HG02798 (cell line): ENCODE data around the gene CYBC1.

Experiments
- ATAC-seq: cut with Tn5 transposase; IDR thresholded peaks from one replicate; pipeline ENCODE4 v1.9.1; 2021; ENCODE audit warnings: mild to moderate bottlenecking; ENCODE audit not compliant: unreplicated experiment, poor library complexity

Gene CYBC1

DNA sequence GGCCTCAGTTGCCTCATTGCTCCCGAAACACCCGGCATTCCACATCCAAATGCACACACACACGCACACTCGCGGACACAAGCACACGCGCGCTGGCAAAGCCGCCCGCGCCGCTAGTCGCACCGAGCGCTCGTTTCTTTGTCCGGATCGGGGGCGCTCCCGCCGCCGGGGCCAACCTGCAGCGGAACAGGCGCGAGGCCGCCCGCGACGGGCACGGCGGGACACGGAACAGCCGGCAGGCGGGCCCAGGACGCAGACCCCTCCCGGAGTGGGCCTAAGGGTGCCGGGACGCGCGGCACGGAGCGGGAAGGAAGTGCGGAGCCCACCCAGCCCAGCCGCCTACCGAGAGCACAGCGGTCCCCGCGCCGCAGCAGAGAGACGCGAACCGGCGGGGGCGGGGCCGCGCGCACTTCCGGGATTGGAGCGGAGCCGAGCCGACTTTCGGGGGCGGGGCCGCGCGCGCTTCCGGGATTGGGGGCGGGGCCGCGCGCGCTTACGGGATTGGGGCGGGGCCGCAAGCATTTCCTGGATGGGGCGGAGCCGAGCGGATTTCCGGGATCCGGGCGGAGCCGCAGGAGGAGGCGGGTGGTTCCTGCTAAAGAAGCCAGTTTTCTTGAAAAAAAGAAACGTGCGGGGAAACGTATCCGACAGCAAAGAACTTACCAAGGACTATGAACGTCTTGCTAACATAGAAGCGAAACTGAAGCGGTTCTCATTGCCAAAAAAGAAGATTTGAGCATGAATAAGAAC lies at the start of gene CYBC1:
Gene CYBC1 (minus strand): TSS at position 396 of the 750 bp plus-strand sequence. CDS start 1,498 bp downstream, outside the sequence.
- ATAC-seq = peak; percentile 83

DNA sequence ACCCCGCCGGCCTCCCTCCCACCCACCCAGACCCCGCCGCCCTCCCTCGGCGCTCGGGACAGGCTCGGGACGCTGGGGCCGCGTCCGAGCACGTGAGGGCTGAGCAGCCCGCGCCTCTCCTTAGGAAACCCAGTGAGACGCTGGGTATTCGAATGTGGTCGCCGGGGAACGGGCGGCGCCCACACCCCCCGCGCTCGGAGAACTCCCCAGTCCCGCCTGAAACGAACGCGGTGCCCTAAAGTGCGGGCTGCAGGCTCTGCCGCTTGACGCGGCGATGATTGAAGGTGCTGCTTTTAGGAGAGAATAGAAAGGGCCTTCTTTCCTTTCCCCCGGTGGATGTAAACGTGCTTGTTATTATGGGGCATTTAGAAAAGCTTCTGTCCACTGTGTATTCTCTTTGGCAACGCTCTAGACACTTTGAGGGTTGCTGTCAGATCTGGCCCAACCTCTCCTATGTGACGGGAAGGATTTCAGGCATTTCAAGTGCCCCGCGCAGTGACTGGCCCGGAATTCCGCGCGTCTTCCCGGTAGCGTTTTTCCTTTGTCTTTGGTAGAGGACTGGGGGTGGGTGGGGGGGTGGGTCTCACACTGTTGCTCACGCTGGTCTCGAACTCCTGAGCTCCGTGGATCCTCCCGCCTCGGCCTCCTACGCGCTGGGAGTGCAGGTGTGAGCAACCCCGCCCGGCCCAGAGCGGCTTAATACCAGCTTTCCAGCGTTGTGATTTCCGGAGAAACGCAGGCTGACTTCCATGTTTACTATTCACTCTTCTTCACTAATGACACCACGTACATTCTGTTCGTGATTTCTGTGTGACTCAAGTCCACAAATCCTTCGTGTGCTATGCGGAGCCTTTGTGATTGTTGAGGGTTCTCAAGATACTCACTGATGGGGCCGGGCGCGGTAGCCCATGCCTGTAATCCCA lies 47.2 kb upstream of the CYBC1 start:
- peak; percentile 4 for ATAC-seq

DNA sequence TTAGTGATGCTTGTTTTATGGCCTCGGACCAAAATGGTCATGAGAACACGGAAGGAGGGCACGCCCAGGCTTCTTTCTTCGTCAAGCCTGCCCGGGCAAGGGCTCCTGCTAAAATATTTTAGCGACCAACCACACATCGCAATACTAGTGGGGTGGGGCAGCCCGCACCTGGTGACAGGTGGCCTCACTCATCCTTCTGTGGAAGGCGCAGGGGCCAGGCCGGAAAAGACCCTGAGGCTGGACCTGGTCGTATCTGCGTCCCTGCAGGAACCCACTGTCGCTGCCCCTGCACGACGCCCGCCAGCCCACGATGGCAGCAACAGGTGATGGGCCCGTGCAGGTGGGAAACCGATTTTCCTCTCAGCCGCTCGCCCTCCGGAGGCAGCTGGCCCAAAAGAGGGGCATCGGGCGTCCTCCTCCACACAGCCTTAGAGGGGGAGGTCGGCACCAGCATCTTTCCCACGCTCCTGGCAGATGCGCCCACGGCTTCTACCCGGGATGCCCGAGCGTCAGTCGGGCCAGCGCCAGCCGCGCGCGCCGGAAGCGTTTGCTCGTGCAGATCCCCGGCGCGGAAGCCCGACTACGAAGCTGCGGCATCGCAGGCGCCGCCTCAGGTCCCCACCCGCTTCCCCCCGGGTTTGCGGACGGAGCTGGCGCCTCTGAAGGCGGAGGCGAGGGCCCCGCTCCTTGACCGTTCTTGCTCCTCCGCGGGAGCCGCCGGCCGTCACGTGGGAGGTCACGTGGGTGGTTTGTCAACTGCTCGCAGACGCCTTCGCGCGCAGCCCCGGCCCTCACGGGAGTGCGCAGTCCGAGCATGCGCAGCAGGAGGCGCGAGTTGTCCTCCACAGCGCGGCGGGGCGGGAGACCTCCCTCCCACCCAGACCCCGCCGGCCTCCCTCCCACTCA lies 46.2 kb upstream of the CYBC1 start:
- ATAC-seq = peak; percentile 72

DNA sequence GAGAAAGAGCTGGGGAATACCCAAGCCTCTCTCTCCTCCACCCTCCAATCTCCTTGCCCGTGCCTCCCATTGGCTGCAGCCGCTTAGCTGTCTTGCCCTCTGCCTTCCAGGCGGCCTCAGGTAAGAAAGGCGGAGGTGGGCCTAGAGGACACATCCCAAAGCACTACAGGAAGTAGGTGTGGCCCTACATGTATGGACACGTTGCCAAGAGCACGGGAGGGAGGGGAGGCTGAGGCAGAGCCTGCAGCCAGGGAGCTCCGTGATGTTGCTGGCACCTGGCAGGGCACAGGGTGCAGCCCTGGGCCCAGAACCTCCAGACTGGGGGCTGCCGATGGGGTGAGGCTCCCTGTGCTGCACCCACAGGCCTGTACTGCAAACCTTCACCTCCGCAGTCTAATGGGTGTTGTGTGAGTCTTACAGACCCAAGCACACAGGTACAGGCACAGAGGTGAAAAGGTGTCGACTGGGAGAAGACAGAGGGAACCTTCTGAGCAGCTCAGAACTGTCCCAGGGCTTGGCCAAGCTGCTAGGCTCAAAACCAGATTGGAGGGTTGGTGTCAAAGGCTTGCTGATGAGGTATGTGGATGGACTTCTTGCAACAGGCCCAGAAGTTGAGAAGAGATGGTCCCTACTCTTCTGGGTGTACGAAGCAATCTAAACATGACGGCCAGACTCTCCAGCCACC lies 45.4 kb upstream of the CYBC1 start:
- ATAC-seq = no peak

DNA sequence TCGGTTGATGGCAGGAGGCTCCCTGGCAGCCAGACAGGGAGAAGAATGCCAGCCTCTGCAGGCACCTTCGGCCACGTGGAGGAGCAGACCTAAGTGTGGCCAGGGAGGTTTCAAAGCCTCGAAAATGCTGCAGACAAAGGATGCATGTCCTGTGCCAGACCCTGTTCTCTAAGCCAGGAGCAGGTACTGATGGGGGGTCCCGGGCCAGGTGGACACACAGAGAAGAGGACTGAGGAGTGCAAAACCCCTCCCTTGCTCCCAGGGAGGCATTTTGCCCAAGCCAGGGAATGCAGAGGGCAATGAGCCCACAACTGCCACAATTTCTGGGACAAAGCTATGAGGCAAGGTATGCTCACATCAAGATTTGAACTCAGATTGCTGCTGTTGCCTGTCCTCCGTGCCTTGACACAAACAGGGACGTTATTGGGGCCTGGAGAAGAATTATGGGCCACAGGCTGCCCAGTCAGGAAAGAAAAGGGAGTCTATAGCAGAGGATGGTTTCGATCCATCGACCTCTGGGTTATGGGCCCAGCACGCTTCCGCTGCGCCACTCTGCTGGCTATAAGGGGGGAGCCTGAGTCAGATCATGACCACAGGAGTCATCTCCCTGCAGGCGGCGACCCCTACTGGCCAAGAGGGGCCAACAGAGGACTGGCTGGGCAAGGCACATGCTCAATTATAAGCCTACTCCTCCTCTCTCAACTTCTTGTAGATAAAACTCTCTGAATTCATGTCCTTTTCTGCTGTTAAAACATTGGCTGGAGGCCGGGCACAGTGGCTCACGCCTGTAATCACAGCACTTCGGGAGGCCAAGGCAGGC lies 43.9 kb upstream of the CYBC1 start:
- ATAC-seq = peak; percentile 55

DNA sequence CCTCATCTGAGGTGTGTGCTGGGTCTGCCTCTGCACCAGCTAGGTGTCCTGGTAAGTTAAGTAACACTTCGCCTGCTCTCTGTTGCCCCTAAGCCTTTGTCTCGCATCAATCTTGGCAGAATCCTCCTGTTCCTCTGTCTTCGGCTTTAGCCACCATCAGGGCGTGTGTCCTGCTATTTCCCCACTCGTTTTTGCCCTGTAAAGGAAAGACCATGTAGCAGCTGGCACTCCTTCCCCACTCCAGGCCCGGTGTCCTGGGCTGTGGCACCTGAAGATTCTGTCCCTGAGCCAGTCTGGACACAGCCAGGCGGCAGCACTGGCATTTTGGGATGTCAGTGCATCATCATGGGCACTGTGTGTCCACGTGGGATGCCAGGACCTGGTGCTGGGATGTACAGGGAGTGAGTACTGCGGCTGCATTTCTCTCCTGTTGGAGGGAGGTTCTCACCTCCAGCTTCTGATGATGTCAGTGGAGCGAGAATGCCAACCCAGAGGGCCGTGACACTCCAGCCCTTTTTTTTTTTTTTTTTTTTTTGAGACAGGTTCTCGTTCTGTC lies 42.8 kb upstream of the CYBC1 start:
- ATAC-seq = no peak

DNA sequence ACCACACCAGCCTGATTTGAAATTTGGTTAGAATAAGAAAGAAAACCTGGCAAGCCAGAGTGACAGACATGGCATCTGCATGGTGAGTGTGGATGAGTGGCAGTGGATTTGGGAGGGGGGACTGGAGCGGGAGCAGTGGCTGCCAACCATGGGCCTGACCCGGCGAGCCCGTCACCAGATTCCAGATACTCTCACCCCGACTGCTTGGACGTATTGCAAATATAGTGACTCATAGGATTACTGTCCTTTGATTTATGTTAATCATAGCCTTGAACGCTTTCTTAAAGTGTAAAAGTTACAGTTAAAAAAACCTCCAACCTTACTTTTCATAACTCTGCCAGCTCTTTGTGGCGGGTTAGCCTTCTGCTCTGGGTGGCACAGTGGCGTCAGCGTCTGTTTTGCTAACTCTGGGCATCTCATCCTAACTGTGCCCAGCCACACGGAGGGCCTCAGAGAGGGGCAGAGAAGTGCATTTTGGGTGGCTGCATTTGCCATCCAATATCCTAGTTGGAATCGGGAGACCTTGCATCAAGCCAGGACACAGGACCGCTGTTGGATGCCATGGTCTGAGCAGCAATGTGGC lies 42.2 kb upstream of the CYBC1 start:
- ATAC-seq = no peak

DNA sequence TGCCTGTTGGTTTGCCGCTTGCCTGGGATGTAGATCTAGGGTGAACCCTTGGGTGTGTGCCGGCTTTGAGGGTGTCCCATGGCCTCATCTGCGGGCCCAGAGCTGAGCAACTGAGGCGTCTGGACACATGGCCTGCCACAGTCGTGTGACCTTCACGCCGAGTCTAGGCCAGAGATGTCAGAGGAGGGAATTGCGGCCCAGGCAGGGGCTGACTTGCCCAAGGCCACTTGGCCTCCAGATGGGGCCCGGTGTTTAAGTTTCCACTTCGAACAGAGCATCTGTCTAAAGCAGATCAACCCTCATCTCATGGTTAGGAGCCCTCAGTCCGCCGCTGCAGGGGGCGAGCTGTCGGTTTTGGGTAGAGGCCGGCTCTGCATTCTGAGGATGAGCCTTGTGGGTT lies 41.0 kb upstream of the CYBC1 start:
- no peak for ATAC-seq

DNA sequence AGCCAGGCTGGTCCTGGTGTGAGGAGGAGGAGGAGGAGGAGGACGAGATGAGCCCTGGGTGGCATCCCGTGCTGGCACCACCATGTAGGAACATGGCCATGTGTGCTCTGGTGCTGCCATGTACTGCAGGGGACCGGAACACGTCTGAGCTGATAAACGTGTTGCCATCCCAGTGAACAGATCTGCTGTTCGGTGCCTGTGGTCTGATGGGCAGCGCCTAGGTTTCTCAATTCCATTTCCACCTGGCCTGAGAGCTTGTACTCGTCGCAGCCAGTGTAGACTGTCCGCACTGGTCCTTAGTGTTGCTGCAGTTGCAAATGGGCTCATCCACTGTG lies 40.6 kb upstream of the CYBC1 start:
- ATAC-seq = no peak

DNA sequence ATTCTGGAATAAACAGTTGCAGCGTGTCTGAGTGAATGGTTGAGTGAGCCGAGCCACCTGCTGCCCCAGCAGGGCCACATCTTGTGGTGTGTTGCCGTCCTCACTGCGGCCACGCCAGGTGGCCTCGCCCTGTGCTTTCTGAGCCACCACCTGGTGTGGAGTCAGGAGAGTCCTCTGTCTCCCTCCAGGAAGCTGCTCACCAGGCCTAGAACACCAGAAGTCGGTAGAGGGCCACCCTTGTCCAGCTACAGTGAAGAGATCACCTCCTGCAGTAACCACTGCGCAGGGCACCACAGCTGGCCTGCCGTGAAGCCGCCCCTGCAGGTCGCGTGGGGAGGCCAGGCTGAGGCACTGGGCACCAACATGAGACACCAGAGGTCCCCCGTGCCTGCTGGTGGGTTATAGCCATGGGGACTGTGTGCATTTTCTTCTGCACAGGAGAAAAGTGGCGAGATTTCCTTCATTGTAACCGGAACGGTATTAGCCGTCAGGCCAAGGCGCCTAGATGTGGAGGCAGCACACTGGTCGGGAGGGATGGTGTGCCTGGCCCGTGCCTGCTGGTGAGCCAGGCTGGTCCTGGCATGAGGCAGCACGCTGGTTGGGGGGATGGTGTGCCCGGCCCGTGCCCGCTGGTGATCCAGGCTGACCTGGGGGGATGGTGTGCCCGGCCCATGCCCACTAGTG lies 40.1 kb upstream of the CYBC1 start:
- no peak for ATAC-seq

DNA sequence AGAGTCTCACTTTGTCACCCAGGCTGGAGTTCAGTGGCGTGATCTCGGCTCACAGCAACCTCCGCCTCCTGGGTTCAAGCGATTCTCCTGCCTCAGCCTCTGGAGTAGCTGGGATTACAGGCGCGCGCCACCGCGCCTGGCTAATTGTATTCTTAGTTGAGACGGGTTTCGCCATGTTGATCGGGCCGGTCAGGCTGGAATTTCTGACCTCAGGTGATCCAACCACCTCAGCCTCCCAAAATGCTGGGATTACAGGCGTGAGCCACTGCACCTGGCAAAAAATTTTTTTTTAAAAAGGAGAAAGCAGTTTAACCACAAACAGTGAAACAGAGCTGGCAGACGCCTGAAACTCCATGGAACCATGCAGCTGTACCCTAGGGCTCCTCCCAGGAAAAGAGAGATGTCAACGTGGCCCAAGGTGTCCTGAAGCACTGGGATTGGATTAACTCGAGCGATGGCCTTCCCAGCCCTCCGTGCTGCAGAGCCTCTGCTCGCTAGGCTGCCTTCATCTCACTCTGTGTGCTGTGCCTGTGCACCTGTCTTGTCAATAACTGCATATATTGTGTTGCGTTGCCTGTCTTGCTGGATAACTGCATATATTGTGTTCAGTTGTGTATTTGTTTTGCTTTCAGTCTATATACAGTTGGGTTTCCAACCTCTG lies 39.4 kb upstream of the CYBC1 start:
- ATAC-seq = no peak

DNA sequence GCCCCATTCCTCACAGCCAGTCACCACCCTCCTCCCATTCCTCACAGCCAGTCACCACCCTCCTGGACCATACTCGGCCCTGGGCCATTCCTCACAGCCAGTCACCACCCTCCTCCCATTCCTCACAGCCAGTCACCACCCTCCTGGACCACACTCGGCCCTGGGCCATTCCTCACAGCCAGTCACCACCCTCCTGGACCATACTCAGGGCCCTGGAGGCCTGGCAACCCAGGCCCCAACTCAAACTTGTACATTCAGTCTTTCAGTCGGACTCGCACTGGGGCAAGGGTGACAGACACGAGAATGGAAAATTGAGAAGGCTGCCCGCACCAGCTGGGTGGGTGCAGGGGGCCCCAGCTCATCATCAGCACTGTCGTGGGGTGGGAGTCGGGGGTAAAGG lies 38.6 kb upstream of the CYBC1 start:
- ATAC-seq = no peak

DNA sequence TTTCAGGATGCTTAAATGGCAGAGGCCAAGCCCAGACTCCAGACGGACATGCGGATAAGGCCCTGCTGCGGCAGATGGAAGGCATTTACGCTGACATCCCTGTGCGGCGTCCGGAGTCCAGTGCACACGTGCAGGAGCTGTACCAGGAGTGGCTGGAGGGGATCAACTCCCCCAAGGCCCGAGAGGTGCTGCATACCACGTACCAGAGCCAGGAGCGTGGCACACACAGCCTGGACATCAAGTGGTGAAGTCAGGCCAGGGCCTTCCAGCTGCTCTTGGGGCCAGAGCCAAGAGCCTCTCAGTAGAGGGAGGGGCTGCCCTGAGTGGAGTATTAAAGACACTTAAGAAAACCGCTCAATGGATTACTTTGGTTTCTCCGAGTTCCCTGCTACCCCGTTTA lies 37.4 kb upstream of the CYBC1 start:
- no peak for ATAC-seq

DNA sequence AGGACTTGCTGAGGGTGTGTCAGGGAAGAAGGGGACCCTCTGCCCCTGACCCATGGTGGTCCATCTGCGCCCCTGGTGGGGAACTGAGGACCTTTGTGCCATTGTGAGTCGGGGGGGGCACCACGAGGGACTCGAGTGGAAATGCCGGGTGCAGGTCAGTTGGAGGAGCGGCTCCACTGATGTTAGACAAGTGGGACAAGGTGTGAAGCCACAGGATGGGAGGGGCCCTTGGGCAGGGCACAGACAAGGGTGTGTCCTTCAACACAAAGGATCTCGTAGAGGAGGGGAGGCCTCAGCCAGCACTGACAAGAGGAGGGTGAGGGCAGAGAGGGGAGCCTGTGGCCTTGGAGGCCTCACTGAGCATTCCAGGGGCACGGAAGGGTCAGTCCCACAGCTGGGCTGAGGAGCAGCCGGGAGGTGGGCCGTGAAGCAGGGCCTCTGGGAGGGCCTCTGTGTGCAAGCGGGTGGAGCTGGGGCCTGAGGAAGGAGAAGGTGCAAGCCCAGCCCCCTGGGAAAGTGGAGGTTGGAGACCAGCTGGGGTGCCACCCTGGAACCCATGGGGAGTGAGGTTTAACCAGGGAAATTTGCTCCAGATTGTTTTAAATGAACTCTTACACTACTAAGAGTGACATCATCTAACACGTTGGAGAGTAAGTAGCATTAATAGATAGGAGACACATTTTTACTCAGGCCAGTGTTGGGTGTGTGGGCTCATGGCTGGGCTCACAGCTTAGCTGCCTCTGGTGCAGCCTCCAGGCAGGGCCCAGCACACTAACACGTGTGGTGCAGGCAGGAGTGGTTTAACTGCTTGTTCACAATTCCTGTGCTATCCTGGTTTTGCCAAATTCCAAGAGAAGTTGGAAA lies 35.9 kb upstream of the CYBC1 start:
- ATAC-seq = no peak

DNA sequence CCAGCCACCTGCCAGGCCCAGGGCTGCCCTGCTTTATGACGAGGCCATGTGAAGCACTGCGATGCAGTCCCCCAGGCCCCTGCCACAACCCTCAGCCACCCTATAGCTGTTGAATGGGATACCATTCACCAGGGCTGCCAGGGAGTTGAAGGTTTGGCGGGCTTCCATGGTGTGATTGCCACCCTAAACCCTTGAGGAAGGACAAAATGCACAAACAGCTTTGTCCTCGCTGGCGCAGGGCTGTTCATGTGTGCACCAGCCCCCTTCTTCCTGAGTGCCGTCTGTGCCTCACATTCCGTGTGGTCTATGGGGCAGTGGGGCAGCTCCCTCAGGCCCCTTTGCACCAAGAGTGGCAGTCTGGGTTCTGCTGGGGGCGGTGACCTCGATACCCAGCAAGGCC lies 33.3 kb upstream of the CYBC1 start:
- ATAC-seq = no peak

DNA sequence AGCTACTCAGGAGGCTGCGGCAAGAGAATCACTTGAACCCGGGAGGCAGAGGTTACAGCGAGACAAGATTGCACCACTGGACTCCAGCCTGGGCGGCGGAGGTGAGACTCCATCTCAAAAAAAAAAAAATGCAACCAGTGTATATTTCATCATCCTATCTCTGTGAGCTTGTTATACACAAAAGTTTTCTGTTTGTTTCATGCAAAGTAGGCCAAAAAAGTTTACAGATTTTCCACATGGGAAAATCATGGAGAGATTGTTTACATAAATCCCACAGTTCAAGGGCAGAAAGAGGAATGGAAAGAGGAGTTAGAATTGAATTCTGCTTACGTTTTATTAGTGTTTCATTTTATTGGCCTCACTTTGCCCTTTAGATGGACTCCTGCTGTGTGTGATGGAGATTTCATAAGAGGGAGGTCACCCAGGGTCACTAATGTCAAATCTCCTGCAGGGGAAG lies 32.7 kb upstream of the CYBC1 start:
- no peak for ATAC-seq
